OCI-LY7 (cell line): ENCODE results near the gene SLC16A12.

Source experiments
- EZH2phosphoT487 ChIP-seq: fragments of 200-600 bp; sonication (generic); IDR thresholded peaks from 2 replicates; pipeline ENCODE4 v1.6.1; 2018; ENCODE audit warnings: low read depth, borderline replicate concordance, mild to moderate bottlenecking, mixed run types, antibody characterized with exemption, low read length, moderate library complexity, mixed read lengths
- TF ChIP-seq, protein P1 (sequence below): fragments of 200-600 bp; sonication (generic); conservative IDR thresholded peaks from 2 replicates; pipeline ENCODE4 v1.5.1; 2014; ENCODE audit warnings: mild to moderate bottlenecking, antibody characterized with exemption, low read length, moderate library complexity, mixed read lengths

DNA sequence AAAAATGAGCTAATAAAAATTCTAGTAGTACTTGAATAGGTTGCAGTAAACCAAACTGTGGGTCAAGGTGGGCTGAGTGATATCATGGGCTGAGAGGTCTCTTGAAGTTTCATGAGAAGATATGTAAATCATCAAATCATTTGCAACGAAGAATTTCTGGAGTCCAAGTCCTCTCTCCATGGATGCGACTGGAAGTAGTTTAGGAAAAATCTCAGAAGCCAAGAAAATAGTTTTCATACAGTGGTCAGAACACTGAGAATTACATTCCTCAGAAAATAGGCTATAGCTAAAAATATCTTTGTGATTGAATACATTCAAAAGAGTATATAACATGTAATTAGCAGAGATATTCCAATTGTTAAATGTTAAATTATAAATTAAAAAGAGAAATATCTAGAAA is 146.6 kb downstream of the SLC16A12 start:
- TF ChIP-seq, protein P1, sequence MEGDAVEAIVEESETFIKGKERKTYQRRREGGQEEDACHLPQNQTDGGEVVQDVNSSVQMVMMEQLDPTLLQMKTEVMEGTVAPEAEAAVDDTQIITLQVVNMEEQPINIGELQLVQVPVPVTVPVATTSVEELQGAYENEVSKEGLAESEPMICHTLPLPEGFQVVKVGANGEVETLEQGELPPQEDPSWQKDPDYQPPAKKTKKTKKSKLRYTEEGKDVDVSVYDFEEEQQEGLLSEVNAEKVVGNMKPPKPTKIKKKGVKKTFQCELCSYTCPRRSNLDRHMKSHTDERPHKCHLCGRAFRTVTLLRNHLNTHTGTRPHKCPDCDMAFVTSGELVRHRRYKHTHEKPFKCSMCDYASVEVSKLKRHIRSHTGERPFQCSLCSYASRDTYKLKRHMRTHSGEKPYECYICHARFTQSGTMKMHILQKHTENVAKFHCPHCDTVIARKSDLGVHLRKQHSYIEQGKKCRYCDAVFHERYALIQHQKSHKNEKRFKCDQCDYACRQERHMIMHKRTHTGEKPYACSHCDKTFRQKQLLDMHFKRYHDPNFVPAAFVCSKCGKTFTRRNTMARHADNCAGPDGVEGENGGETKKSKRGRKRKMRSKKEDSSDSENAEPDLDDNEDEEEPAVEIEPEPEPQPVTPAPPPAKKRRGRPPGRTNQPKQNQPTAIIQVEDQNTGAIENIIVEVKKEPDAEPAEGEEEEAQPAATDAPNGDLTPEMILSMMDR = no peak
- no peak for TF ChIP-seq EZH2phosphoT487
